GM12878 (cell line): ENCODE measurements around the gene SPRY2. TPM values are rescaled to one million over a fixed set of nuclear protein-coding genes. Genes with fewer than 3 reads are reported as not detected.

ENCODE experiments used
- polyA plus RNA-seq, 11 experiments: library from polyadenylated mRNA; depleted of rRNA in 4 of 11; unstranded in 6 of 11; stranded (reverse) in 5 of 11; fragments of >200 nt; fragmentation: Nextera tagmentation in 4 of 11; fragmentation: Illumina TruSeq in 1 of 11; extraction: Ambion mirVana in 4 of 11; extraction: Trizol in 1 of 11; gene quantifications; 1 replicate in 1 of 11; 2 replicates in 10 of 11; pipeline versions ENCODE4 v1.2.1 to v1.2.3, GENCODE V29; 2011 to 2016; ENCODE audit warnings: inconsistent platforms in 2 of 11, missing spikeins in 2 of 11, low read depth in 1 of 11
- small RNA-seq: library from RNA; depleted of rRNA; stranded (forward); fragments of <200 nt; gene quantifications from one replicate; pipeline ENCODE3, GENCODE V24; 2014
- total RNA-seq, 4 experiments: library from RNA; depleted of rRNA in 3 of 4; stranded (reverse); fragments of >200 nt in 3 of 4; fragmentation: Illumina TruSeq in 1 of 4; extraction: Trizol in 1 of 4; gene quantifications; 2 replicates each; pipeline versions ENCODE4 v1.2.1 to v1.2.3, GENCODE V29; 2013 to 2021

The SPRY2 gene
- total and polyA plus RNA-seq, 10 of the 15 experiments (the other 5 are each of a cell fraction or from before 2014, with no cell fraction given): 1.8 to 82.1 (median 9.2) TPM

Small RNA genes lying within 50 kb of the gene (small RNA-seq; reads per million reads assigned to genes)
- gene RNU6-61P: not detected
